Measurements from ENCODE around the gene CASP10.

- TF ChIP-seq CTCF (IDR thresholded peaks at IDR 0.05) (no peak), POLR2A (IDR thresholded peaks at IDR 0.05) (no peak)
Measured at GRCh38 chr2:201135386-201135785, 47.6 kb upstream of the CASP10 start.
